HepG2 (cell line): ENCODE results near the gene STIM1. TPM values are rescaled to one million over a fixed set of nuclear protein-coding genes. Genes with fewer than 3 reads are reported as not detected.

Source experiments
- CBFB ChIP-seq: sonication (generic); formaldehyde crosslinking; IDR thresholded peaks from 2 replicates; pipeline ENCODE4 v1.4.0; 2020; ENCODE audit warnings: missing genetic modification reagents
- CEBPG ChIP-seq: IDR thresholded peaks from 2 replicates; pipeline ENCODE4 v1.6.1; 2016
- DPF2 ChIP-seq: sonication (generic); formaldehyde crosslinking; IDR thresholded peaks from 2 replicates; pipeline ENCODE4 v1.4.0; 2020; ENCODE audit warnings: mild to moderate bottlenecking, low read depth, missing genetic modification reagents, borderline replicate concordance
- FLYWCH1 ChIP-seq: sonication (generic); formaldehyde crosslinking; IDR thresholded peaks from 2 replicates; pipeline ENCODE4 v1.8.1; 2023; ENCODE audit warnings: mild to moderate bottlenecking, missing genetic modification reagents
- IKZF4 ChIP-seq: sonication (generic); formaldehyde crosslinking; IDR thresholded peaks from 2 replicates; pipeline ENCODE4 v1.5.1; 2020; ENCODE audit warnings: borderline replicate concordance, mild to moderate bottlenecking, low read depth, missing genetic modification reagents; ENCODE audit errors: not compliant biosample characterization
- IRF2 ChIP-seq: IDR thresholded peaks from 2 replicates; pipeline ENCODE4 v1.6.1; 2018; ENCODE audit warnings: missing genetic modification reagents, missing compliant biosample characterization
- KDM5A ChIP-seq: fragments of 200-600 bp; sonication (generic); IDR thresholded peaks from 2 replicates; pipeline ENCODE4 v1.7.0; 2018; ENCODE audit warnings: antibody characterized with exemption, mild to moderate bottlenecking, low read length, borderline replicate concordance
- LCORL ChIP-seq, 2 experiments: fragments of 450-650 bp in 1 of 2; sonication (generic) in 1 of 2; formaldehyde crosslinking in 1 of 2; IDR thresholded peaks; 2 replicates each; pipeline versions ENCODE4 v1.5.0 to v1.6.1; 2017 to 2020; ENCODE audit warnings: antibody characterized with exemption in 1 of 2, missing genetic modification reagents in 1 of 2
- NCOA2 ChIP-seq: sonication (generic); formaldehyde crosslinking; IDR thresholded peaks from 2 replicates; pipeline ENCODE4 v1.8.0; 2022; ENCODE audit warnings: inconsistent platforms
- NR1H2 ChIP-seq: sonication (generic); formaldehyde crosslinking; IDR thresholded peaks from 2 replicates; pipeline ENCODE4 v1.8.1; 2022; ENCODE audit warnings: low read depth, missing genetic modification reagents, borderline replicate concordance
- RAD51 ChIP-seq: fragments of 450-650 bp; IDR thresholded peaks from 2 replicates; pipeline ENCODE4 v1.6.1; 2016; ENCODE audit warnings: borderline replicate concordance
- RXRB ChIP-seq: IDR thresholded peaks from 2 replicates; pipeline ENCODE4 v1.6.1; 2016; ENCODE audit warnings: borderline replicate concordance, missing genetic modification reagents, missing compliant biosample characterization
- SP140L ChIP-seq: sonication (generic); formaldehyde crosslinking; IDR thresholded peaks from 2 replicates; pipeline ENCODE4 v1.4.0; 2020; ENCODE audit warnings: missing genetic modification reagents, borderline replicate concordance
- STAG1 ChIP-seq: sonication (generic); formaldehyde crosslinking; IDR thresholded peaks from 2 replicates; pipeline ENCODE4 v1.4.0; 2020; ENCODE audit warnings: missing genetic modification reagents
- ZNF24 ChIP-seq: fragments of 450-650 bp; IDR thresholded peaks from 2 replicates; pipeline ENCODE4 v1.6.1; 2017; ENCODE audit warnings: antibody characterized with exemption, mild to moderate bottlenecking
- ZNF317 ChIP-seq: sonication (generic); formaldehyde crosslinking; IDR thresholded peaks from 2 replicates; pipeline ENCODE4 v1.5.0; 2020; ENCODE audit warnings: mild to moderate bottlenecking, missing genetic modification reagents
- ZNF614 ChIP-seq: IDR thresholded peaks from 2 replicates; pipeline ENCODE4 v1.6.1; 2018; ENCODE audit warnings: missing biosample characterization, missing genetic modification reagents, inconsistent platforms, borderline replicate concordance
- ZNF724P ChIP-seq: sonication (generic); formaldehyde crosslinking; IDR thresholded peaks from 2 replicates; pipeline ENCODE4 v1.8.0; 2022; ENCODE audit warnings: missing genetic modification reagents, borderline replicate concordance
- ZNF772 ChIP-seq: sonication (generic); formaldehyde crosslinking; IDR thresholded peaks from 2 replicates; pipeline ENCODE4 v1.5.0; 2020; ENCODE audit warnings: mild to moderate bottlenecking, missing genetic modification reagents
- polyA plus RNA-seq, 8 experiments: library from polyadenylated mRNA; depleted of rRNA in 3 of 8; stranded (reverse) in 7 of 8; unstranded in 1 of 8; fragments of >200 nt; fragmentation: Illumina TruSeq in 4 of 8; extraction: Trizol in 4 of 8; gene quantifications; 2 replicates each; pipeline versions ENCODE4 v1.2.1 to v1.2.3, GENCODE V29; 2011 to 2016; ENCODE audit warnings: low read depth in 4 of 8, missing spikeins in 1 of 8, mixed read lengths in 1 of 8; ENCODE audit not compliant: insufficient read depth in 1 of 8
- total RNA-seq, 5 experiments: library from RNA; depleted of rRNA; stranded (reverse); fragments of >200 nt; fragmentation: Illumina TruSeq; extraction: Trizol; gene quantifications; 2 replicates each; pipeline ENCODE4 v1.2.3, GENCODE V29; 2016; ENCODE audit warnings: low read depth in 1 of 5
- TF ChIP-seq, protein P1 (sequence below): IDR thresholded peaks from 2 replicates; pipeline ENCODE4 v1.6.1; 2016; ENCODE audit warnings: mild to moderate bottlenecking
- TF ChIP-seq, protein P2 (sequence below): sonication (generic); formaldehyde crosslinking; IDR thresholded peaks from 2 replicates; pipeline ENCODE4 v1.5.0; 2020; ENCODE audit warnings: mild to moderate bottlenecking, missing genetic modification reagents
- TF ChIP-seq, protein P3 (sequence below): IDR thresholded peaks from 2 replicates; pipeline ENCODE4 v1.6.1; 2018; ENCODE audit warnings: missing genetic modification reagents, mild to moderate bottlenecking, missing compliant biosample characterization
- TF ChIP-seq, protein P4 (sequence below): sonication (generic); formaldehyde crosslinking; IDR thresholded peaks from 2 replicates; pipeline ENCODE4 v1.4.0; 2020; ENCODE audit warnings: mild to moderate bottlenecking, low read depth, missing genetic modification reagents

The STIM1 gene
- total and polyA plus RNA-seq, 2 of the 13 experiments (the other 11 are each of a cell fraction or from before 2014, with no cell fraction given), result 19.2 to 28.5 TPM

DNA sequence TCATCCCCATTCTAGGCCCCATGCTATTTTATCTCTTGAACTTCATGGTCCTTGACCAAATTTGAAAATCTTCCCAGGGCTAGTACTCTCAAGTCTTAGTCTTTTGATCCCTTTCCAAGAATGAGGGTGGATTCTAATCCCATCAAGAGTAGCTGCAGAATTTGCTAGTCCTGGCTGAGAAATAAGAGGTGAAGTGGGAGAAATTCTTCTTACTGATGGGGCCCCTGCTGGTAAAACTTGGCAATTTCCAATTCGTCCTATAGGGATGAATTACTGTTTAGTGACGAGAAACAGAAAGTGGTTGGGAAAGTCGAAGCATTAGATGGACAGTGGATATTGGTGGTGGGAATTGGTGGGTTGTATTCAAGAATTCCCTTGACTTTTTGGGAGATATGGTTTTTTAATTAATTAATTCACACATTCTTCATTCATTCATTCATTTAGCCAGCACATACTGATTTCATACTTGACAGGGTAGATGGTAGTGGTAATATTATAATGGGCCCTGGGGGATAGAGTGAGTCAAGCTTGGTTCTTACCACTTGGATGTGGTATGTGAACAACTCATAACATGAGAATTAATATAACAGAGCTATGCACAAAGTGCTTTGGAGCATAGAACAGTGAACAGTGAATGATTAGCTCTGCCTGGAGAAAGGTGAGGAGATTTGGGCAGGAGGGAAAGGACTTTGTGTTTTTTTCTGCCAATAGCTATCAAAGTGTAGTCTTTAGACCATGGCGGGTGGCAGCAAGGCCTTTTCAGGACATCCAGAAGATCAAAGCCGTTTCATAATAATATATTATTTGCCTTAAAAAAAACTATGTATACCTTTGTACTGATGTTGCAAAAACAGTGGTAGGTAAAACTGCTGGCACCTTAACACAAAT lies 103.8 kb downstream of the STIM1 start (continued):
- TF ChIP-seq, protein P1, sequence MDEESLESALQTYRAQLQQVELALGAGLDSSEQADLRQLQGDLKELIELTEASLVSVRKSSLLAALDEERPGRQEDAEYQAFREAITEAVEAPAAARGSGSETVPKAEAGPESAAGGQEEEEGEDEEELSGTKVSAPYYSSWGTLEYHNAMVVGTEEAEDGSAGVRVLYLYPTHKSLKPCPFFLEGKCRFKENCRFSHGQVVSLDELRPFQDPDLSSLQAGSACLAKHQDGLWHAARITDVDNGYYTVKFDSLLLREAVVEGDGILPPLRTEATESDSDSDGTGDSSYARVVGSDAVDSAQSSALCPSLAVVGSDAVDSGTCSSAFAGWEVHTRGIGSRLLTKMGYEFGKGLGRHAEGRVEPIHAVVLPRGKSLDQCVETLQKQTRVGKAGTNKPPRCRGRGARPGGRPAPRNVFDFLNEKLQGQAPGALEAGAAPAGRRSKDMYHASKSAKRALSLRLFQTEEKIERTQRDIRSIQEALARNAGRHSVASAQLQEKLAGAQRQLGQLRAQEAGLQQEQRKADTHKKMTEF (CRISPR knock-in tag), result peak; percentile 30; the same call in 1 of the 2 replicates
- TF ChIP-seq, protein P2, sequence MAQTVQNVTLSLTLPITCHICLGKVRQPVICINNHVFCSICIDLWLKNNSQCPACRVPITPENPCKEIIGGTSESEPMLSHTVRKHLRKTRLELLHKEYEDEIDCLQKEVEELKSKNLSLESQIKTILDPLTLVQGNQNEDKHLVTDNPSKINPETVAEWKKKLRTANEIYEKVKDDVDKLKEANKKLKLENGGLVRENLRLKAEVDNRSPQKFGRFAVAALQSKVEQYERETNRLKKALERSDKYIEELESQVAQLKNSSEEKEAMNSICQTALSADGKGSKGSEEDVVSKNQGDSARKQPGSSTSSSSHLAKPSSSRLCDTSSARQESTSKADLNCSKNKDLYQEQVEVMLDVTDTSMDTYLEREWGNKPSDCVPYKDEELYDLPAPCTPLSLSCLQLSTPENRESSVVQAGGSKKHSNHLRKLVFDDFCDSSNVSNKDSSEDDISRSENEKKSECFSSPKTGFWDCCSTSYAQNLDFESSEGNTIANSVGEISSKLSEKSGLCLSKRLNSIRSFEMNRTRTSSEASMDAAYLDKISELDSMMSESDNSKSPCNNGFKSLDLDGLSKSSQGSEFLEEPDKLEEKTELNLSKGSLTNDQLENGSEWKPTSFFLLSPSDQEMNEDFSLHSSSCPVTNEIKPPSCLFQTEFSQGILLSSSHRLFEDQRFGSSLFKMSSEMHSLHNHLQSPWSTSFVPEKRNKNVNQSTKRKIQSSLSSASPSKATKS, result no peak
- TF ChIP-seq, protein P3, sequence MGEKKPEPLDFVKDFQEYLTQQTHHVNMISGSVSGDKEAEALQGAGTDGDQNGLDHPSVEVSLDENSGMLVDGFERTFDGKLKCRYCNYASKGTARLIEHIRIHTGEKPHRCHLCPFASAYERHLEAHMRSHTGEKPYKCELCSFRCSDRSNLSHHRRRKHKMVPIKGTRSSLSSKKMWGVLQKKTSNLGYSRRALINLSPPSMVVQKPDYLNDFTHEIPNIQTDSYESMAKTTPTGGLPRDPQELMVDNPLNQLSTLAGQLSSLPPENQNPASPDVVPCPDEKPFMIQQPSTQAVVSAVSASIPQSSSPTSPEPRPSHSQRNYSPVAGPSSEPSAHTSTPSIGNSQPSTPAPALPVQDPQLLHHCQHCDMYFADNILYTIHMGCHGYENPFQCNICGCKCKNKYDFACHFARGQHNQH, result no peak
- TF ChIP-seq NR1H2 (CRISPR knock-in tag), result no peak
- TF ChIP-seq STAG1, result peak; percentile 44
- peak; percentile 45; the same call in 1 of the 2 replicates for TF ChIP-seq DPF2 (CRISPR knock-in tag)
- no peak for TF ChIP-seq ZNF724P (CRISPR knock-in tag)
- TF ChIP-seq NCOA2 (CRISPR knock-in tag), result peak; percentile 63
- no peak for TF ChIP-seq IRF2 (CRISPR knock-in tag)
- TF ChIP-seq ZNF614 (CRISPR knock-in tag), result no peak
- 0 out of 2 replicates have a peak, but pooled peaks have one; percentile 62 for TF ChIP-seq ZNF24
- TF ChIP-seq IKZF4 (CRISPR knock-in tag), result no peak
- TF ChIP-seq, protein P4, sequence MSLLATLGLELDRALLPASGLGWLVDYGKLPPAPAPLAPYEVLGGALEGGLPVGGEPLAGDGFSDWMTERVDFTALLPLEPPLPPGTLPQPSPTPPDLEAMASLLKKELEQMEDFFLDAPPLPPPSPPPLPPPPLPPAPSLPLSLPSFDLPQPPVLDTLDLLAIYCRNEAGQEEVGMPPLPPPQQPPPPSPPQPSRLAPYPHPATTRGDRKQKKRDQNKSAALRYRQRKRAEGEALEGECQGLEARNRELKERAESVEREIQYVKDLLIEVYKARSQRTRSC (CRISPR knock-in tag), result no peak
- TF ChIP-seq LCORL (IDR thresholded peaks at IDR 0.05), result no peak
- TF ChIP-seq LCORL (CRISPR knock-in tag; IDR thresholded peaks at IDR 0.05), result no peak
- TF ChIP-seq RXRB (CRISPR knock-in tag), result peak; percentile 67
- TF ChIP-seq CBFB (CRISPR knock-in tag), result no peak
- no peak for TF ChIP-seq ZNF772 (CRISPR knock-in tag)
- no peak for TF ChIP-seq FLYWCH1 (CRISPR knock-in tag)
- TF ChIP-seq KDM5A, result no peak
- TF ChIP-seq SP140L (CRISPR knock-in tag), result no peak
- TF ChIP-seq CEBPG (CRISPR knock-in tag), result 0 out of 2 replicates have a peak, but pooled peaks have one; percentile 5
- no peak for TF ChIP-seq RAD51
- no peak for TF ChIP-seq ZNF317 (CRISPR knock-in tag)
